Measurements from ENCODE around the gene TMEM45A. TPM values are rescaled to one million over a fixed set of nuclear protein-coding genes. Genes with fewer than 3 reads are reported as not detected.
A peak's percentile ranks its signal among the peaks of the same experiment; 100 is the strongest.
"Not testable (repeated sequence)": the region's sequence is repeated elsewhere in the genome, so short reads cannot be mapped to it uniquely, and the experiment has no call there.

The TMEM45A gene
- total and polyA plus RNA-seq, 3 experiments from 2014 or later = 0.44 to 0.50 TPM; not detected in 1

GRCh38 chr3:100496711-100497261, 4.4 kb downstream of the TMEM45A start:
- Histone ChIP-seq H3K4me3 (ENCODE audit: low read length) (no peak overlapping the region), H3K27me3 (ENCODE audit: insufficient read depth, low read length, poor library complexity, severe bottlenecking) (peaks cover 5% of the 10 kb centered on the region), H3K9me3 (ENCODE audit: low read length) (no peaks in the 10 kb centered on the region), H3K36me3 (ENCODE audit: insufficient read depth, low read length) (no peaks in the 10 kb centered on the region), H3K27ac (ENCODE audit: low read depth, low read length) (no peak overlapping the region), H3K4me1 (ENCODE audit: insufficient read depth, low read length) (peaks cover 11% of the 10 kb centered on the region)
- Mint-ChIP-seq H3K4me1 (peaks cover 10 to 13% (median 11%) of the 10 kb centered on the region in 3 donors), H3K9me3 (peaks cover 0 to 2% (median 0%) of the 10 kb centered on the region in 5 donors), H3K36me3 (no peaks in the 10 kb centered on the region), H3K27ac (no peak overlapping the region), H3K27me3 (peaks cover 20 to 22% of the 10 kb centered on the region in 2 donors), H3K4me3 (no peak overlapping the region)
- CTCF ChIA-PET = no interaction called here
- DNase-seq = no peak
- POLR2A ChIA-PET = no interaction called here

GRCh38 chr3:100499651-100500050, 7.2 kb downstream of the TMEM45A start:
- no peak overlapping the region for H3K4me3 ChIP-seq (ENCODE audit: low read length)
- Mint-ChIP-seq H3K4me1 (no peaks in the 10 kb centered on the region), H3K27ac (no peak overlapping the region), H3K27me3 (peaks cover 20 to 39% of the 10 kb centered on the region in 2 donors), H3K36me3 (peaks cover 0 to 2% (median 0%) of the 10 kb centered on the region in 3 donors), H3K4me3 (no peak overlapping the region), H3K9me3 (peaks cover 0 to 2% (median 0%) of the 10 kb centered on the region in 5 donors)
- H3K27me3 ChIP-seq (ENCODE audit: insufficient read depth, low read length, poor library complexity, severe bottlenecking) = peaks cover 3% of the 10 kb centered on the region
- H3K36me3 ChIP-seq (ENCODE audit: insufficient read depth, low read length) = no peaks in the 10 kb centered on the region
- H3K4me1 ChIP-seq (ENCODE audit: insufficient read depth, low read length) = no peaks in the 10 kb centered on the region
- POLR2A ChIA-PET = no interaction called here
- DNase-seq = no peak
- H3K9me3 ChIP-seq (ENCODE audit: low read length) = no peaks in the 10 kb centered on the region
- no peak overlapping the region for H3K27ac ChIP-seq (ENCODE audit: low read depth, low read length)
- CTCF ChIA-PET = no interaction called here

GRCh38 chr3:100500320-100500880, 8.0 kb downstream of the TMEM45A start:
- ChIA-PET CTCF (no interaction called here), POLR2A (no interaction called here)
- Mint-ChIP-seq H3K27ac (no peak overlapping the region), H3K9me3 (no peaks in the 10 kb centered on the region), H3K4me3 (no peak overlapping the region), H3K27me3 (peaks cover 20 to 38% of the 10 kb centered on the region in 2 donors), H3K36me3 (peaks cover 0 to 2% (median 0%) of the 10 kb centered on the region in 3 donors), H3K4me1 (no peaks in the 10 kb centered on the region)
- Histone ChIP-seq H3K4me3 (ENCODE audit: low read length) (no peak overlapping the region), H3K9me3 (ENCODE audit: low read length) (no peaks in the 10 kb centered on the region), H3K27me3 (ENCODE audit: insufficient read depth, low read length, poor library complexity, severe bottlenecking) (no peaks in the 10 kb centered on the region), H3K4me1 (ENCODE audit: insufficient read depth, low read length) (no peaks in the 10 kb centered on the region), H3K36me3 (ENCODE audit: insufficient read depth, low read length) (no peaks in the 10 kb centered on the region), H3K27ac (ENCODE audit: low read depth, low read length) (no peak overlapping the region)
- no peak for DNase-seq

- DNase-seq = no peak
- no peaks in the 10 kb centered on the region for H3K4me1 Mint-ChIP-seq
- no peak overlapping the region for H3K4me3 Mint-ChIP-seq
- CTCF ChIA-PET = no interaction called here
- Histone ChIP-seq H3K9me3 (ENCODE audit: low read length) (no peaks in the 10 kb centered on the region), H3K36me3 (ENCODE audit: insufficient read depth, low read length) (no peaks in the 10 kb centered on the region), H3K4me3 (ENCODE audit: low read length) (no peak overlapping the region), H3K27ac (ENCODE audit: low read depth, low read length) (no peak overlapping the region), H3K27me3 (ENCODE audit: insufficient read depth, low read length, poor library complexity, severe bottlenecking) (no peaks in the 10 kb centered on the region), H3K4me1 (ENCODE audit: insufficient read depth, low read length) (no peaks in the 10 kb centered on the region)
- peaks cover 22 to 59% of the 10 kb centered on the region in 2 donors for H3K27me3 Mint-ChIP-seq
- H3K27ac Mint-ChIP-seq = no peak overlapping the region
- POLR2A ChIA-PET = no interaction called here
- H3K9me3 Mint-ChIP-seq = peaks cover 0 to 2% (median 0%) of the 10 kb centered on the region in 5 donors
- H3K36me3 Mint-ChIP-seq = peaks cover 0 to 2% (median 0%) of the 10 kb centered on the region in 3 donors
Measured at GRCh38 chr3:100503448-100503847, 11.0 kb downstream of the TMEM45A start.

- no peak for DNase-seq
- Mint-ChIP-seq H3K36me3 (peaks cover 0 to 2% (median 0%) of the 10 kb centered on the region in 3 donors), H3K9me3 (peaks cover 0 to 5% (median 0%) of the 10 kb centered on the region in 5 donors), H3K4me1 (no peaks in the 10 kb centered on the region), H3K4me3 (no peak overlapping the region), H3K27ac (no peak overlapping the region), H3K27me3 (peaks cover 29 to 63% of the 10 kb centered on the region in 2 donors)
- no peaks in the 10 kb centered on the region for H3K36me3 ChIP-seq (ENCODE audit: insufficient read depth, low read length)
- H3K9me3 ChIP-seq (ENCODE audit: low read length) = no peaks in the 10 kb centered on the region
- ChIA-PET POLR2A (interaction anchor here (0.6 kb wide), 1 partner anchor 64 kb away, joined by 3 read pairs; no protein-coding TSS in a partner anchor), CTCF (no interaction called here)
- no peak overlapping the region for H3K4me3 ChIP-seq (ENCODE audit: low read length)
- no peaks in the 10 kb centered on the region for H3K4me1 ChIP-seq (ENCODE audit: insufficient read depth, low read length)
- no peaks in the 10 kb centered on the region for H3K27me3 ChIP-seq (ENCODE audit: insufficient read depth, low read length, poor library complexity, severe bottlenecking)
- H3K27ac ChIP-seq (ENCODE audit: low read depth, low read length) = no peak overlapping the region
Measured at GRCh38 chr3:100506355-100506754, 13.9 kb downstream of the TMEM45A start.

GRCh38 chr3:100509818-100510217, 17.4 kb downstream of the TMEM45A start:
- H3K4me3 Mint-ChIP-seq; POLR2A ChIA-PET; H3K27ac ChIP-seq (ENCODE audit: low read depth, low read length); H3K27me3 ChIP-seq (ENCODE audit: insufficient read depth, low read length, poor library complexity, severe bottlenecking); H3K9me3 ChIP-seq (ENCODE audit: low read length); H3K9me3 Mint-ChIP-seq; H3K27ac Mint-ChIP-seq; DNase-seq; H3K4me1 Mint-ChIP-seq; CTCF ChIA-PET; H3K36me3 Mint-ChIP-seq; H3K4me1 ChIP-seq (ENCODE audit: insufficient read depth, low read length); H3K36me3 ChIP-seq (ENCODE audit: insufficient read depth, low read length); H3K4me3 ChIP-seq (ENCODE audit: low read length): not testable (repeated sequence)
- H3K27me3 Mint-ChIP-seq = peaks cover 19 to 40% of the 10 kb centered on the region in 2 donors

GRCh38 chr3:100516232-100516631, 23.8 kb downstream of the TMEM45A start:
- DNase-seq = no peak
- no peaks in the 10 kb centered on the region for H3K27me3 ChIP-seq (ENCODE audit: insufficient read depth, low read length, poor library complexity, severe bottlenecking)
- no peaks in the 10 kb centered on the region for H3K9me3 ChIP-seq (ENCODE audit: low read length)
- CTCF ChIA-PET = no interaction called here
- H3K27ac ChIP-seq (ENCODE audit: low read depth, low read length) = no peak overlapping the region
- no peak overlapping the region for H3K4me3 ChIP-seq (ENCODE audit: low read length)
- H3K36me3 ChIP-seq (ENCODE audit: insufficient read depth, low read length) = no peaks in the 10 kb centered on the region
- peaks cover 0 to 7% (median 0%) of the 10 kb centered on the region in 3 donors for H3K4me1 Mint-ChIP-seq
- no peaks in the 10 kb centered on the region for H3K4me1 ChIP-seq (ENCODE audit: insufficient read depth, low read length)
- peak overlapping the region in 1 of 8 donors; percentile 0 for H3K27ac Mint-ChIP-seq
- peaks cover 0 to 2% (median 0%) of the 10 kb centered on the region in 5 donors for H3K9me3 Mint-ChIP-seq
- peaks cover 0 to 1% of the 10 kb centered on the region in 2 donors for H3K27me3 Mint-ChIP-seq
- H3K36me3 Mint-ChIP-seq = no peaks in the 10 kb centered on the region
- no peak overlapping the region for H3K4me3 Mint-ChIP-seq
- POLR2A ChIA-PET = no interaction called here

GRCh38 chr3:100516838-100517237, 24.4 kb downstream of the TMEM45A start:
- H3K9me3 ChIP-seq (ENCODE audit: low read length) = no peaks in the 10 kb centered on the region
- no peaks in the 10 kb centered on the region for H3K4me1 ChIP-seq (ENCODE audit: insufficient read depth, low read length)
- CTCF ChIA-PET = no interaction called here
- no peak overlapping the region for H3K4me3 ChIP-seq (ENCODE audit: low read length)
- no peak overlapping the region for H3K27ac Mint-ChIP-seq
- peaks cover 0 to 2% (median 0%) of the 10 kb centered on the region in 5 donors for H3K9me3 Mint-ChIP-seq
- H3K27me3 Mint-ChIP-seq = peaks cover 0 to 1% of the 10 kb centered on the region in 2 donors
- POLR2A ChIA-PET = no interaction called here
- H3K27me3 ChIP-seq (ENCODE audit: insufficient read depth, low read length, poor library complexity, severe bottlenecking) = no peaks in the 10 kb centered on the region
- no peak overlapping the region for H3K4me3 Mint-ChIP-seq
- no peaks in the 10 kb centered on the region for H3K36me3 Mint-ChIP-seq
- DNase-seq = no peak
- no peak overlapping the region for H3K27ac ChIP-seq (ENCODE audit: low read depth, low read length)
- H3K4me1 Mint-ChIP-seq = peaks cover 0 to 7% (median 0%) of the 10 kb centered on the region in 3 donors
- no peaks in the 10 kb centered on the region for H3K36me3 ChIP-seq (ENCODE audit: insufficient read depth, low read length)
